ENCODE data around the gene FGD1.

DNA sequence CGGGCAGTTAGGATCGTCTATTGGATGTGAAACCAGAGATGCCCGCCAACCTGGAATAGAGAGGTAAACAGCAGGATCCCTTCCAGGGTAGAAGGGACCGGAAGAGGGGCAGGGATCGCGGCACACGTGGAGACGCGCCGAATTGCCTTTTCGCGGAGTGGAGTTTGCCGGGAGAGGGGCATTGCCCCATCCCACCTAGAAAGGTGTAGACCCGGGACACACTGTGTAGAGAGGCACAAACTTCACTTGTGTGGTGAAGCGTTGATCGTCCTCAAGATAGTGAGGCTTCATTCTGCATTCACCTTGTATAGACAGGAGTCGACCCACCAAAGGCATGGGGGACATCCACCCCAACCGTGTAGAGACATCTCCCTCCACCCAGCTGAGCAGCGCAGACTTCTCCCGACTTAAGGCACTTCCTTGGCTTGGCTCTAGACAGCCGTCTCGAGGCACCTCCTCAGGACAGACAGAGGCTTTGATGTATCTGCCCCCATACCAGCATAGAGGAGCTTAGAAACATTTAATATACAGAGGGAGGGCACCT lies 34.4 kb upstream of the FGD1 start:
- TF ChIP-seq CTCF (IDR thresholded peaks at IDR 0.05), result no peak
- no peak for TF ChIP-seq POLR2A (IDR thresholded peaks at IDR 0.05)
